Activated CD4-positive, alpha-beta T cell treated with anti-CD3 and anti-CD28 coated beads for 36 hours (primary cell): ENCODE data around the gene PTGER1. TPM values are rescaled to one million over a fixed set of nuclear protein-coding genes. Genes with fewer than 3 reads are reported as not detected.
A peak's percentile ranks its signal among the peaks of the same experiment; 100 is the strongest.
"Not testable (repeated sequence)": the region's sequence is repeated elsewhere in the genome, so short reads cannot be mapped to it uniquely, and the experiment has no call there.

ENCODE experiments used
- ATAC-seq: fragments of 200-7000 bp; cut with Tn5 transposase; one replicate; pipeline ENCODE4 v1.10.0; 2021; ENCODE audit warnings: mild to moderate bottlenecking, moderate library complexity
- CTCF ChIA-PET: fragments of 350-600 bp; sonication (Branson Sonifier 250); formaldehyde crosslinking; loops from one replicate; lab custom pipeline; 2021; ENCODE audit warnings: antibody characterized with exemption; lab: Charles Lee
- POLR2A ChIA-PET: fragments of 350-600 bp; sonication (Branson Sonifier 250); formaldehyde crosslinking; loops from one replicate; lab custom pipeline; 2021; ENCODE audit warnings: antibody characterized with exemption, inconsistent platforms; lab: Charles Lee
- DNase-seq: peaks from one replicate; pipeline ENCODE4 v3.0.0-alpha.2; 2020
- H3K27ac Mint-ChIP-seq: one replicate; pipeline ENCODE4 v1.8.0; 2021; ENCODE audit warnings: mixed read lengths
- H3K27me3 Mint-ChIP-seq: one replicate; pipeline ENCODE4 v1.8.0; 2021; ENCODE audit warnings: mixed read lengths
- H3K36me3 Mint-ChIP-seq: one replicate; pipeline ENCODE4 v1.8.0; 2021; ENCODE audit warnings: low read depth, mixed read lengths
- H3K4me1 Mint-ChIP-seq: one replicate; pipeline ENCODE4 v1.8.0; 2021; ENCODE audit warnings: mixed read lengths
- H3K4me3 Mint-ChIP-seq: one replicate; pipeline ENCODE4 v1.8.0; 2021; ENCODE audit warnings: mild to moderate bottlenecking, moderate library complexity, mixed read lengths
- H3K9me3 Mint-ChIP-seq: one replicate; pipeline ENCODE4 v1.8.0; 2021; ENCODE audit warnings: low read depth, mixed read lengths
- intact Hi-C, 2 experiments: fragments of 100-400 bp; cut with DNase I in 1 of 2; cut with micrococcal nuclease in 1 of 2; formaldehyde crosslinking; loops; one replicate each; pipeline versions ENCODE4 v1.14.2 to v1.15.1; 2022 to 2024; cut with DNase I, micrococcal nuclease
- total RNA-seq, 2 experiments: library from RNA; stranded (reverse); gene quantifications; one replicate each; pipeline ENCODE4 v1.2.3, GENCODE V29; 2021

PTGER1 gene
- total RNA-seq, 2 experiments from 2014 or later = 0.16 to 0.25 TPM

GRCh38 chr19:14515501-14516047, 40.4 kb upstream of the PTGER1 start:
- no peaks in the 10 kb centered on the region for H3K27me3 Mint-ChIP-seq
- H3K27ac Mint-ChIP-seq = peak overlapping the region; percentile 81
- no peak for DNase-seq
- peaks cover 52% of the 10 kb centered on the region for H3K4me1 Mint-ChIP-seq
- H3K9me3 Mint-ChIP-seq = no peaks in the 10 kb centered on the region
- intact Hi-C loops = loop anchor here in 1 of 2 experiments (5.0 to 10.0 kb wide), 3 partner anchors 148 to 1571 kb away; partner anchors contain the start of genes RAD23A and TPM4
- ATAC-seq = no peak
- H3K36me3 Mint-ChIP-seq = peaks cover 44% of the 10 kb centered on the region
- POLR2A ChIA-PET = interaction anchor here (0.6 kb wide), 1 partner anchor 928 kb away, joined by 5 read pairs; no protein-coding TSS in a partner anchor
- peak overlapping the region; percentile 94 for H3K4me3 Mint-ChIP-seq
- CTCF ChIA-PET = interaction anchor here (0.7 to 2.5 kb wide), 2 partner anchors 11 to 35 kb away, joined by 3 to 11 read pairs; no protein-coding TSS in a partner anchor

GRCh38 chr19:14514215-14514863, 39.2 kb upstream of the PTGER1 start:
- H3K36me3 Mint-ChIP-seq = peaks cover 44% of the 10 kb centered on the region
- no peaks in the 10 kb centered on the region for H3K27me3 Mint-ChIP-seq
- intact Hi-C loops = loop anchor here in 1 of 2 experiments (10.0 kb wide), 1 partner anchor 1570 kb away; the partner anchor contains the start of gene RAD23A
- H3K27ac Mint-ChIP-seq = peak overlapping the region; percentile 37
- ChIA-PET POLR2A (interaction anchor here (0.6 kb wide), 1 partner anchor 40 kb away, joined by 3 read pairs; no protein-coding TSS in a partner anchor), CTCF (interaction anchor here (0.9 kb wide), 1 partner anchor 10 kb away, joined by 3 read pairs; no protein-coding TSS in a partner anchor)
- DNase-seq (no peak), ATAC-seq (no peak)
- H3K4me1 Mint-ChIP-seq = peaks cover 49% of the 10 kb centered on the region
- no peaks in the 10 kb centered on the region for H3K9me3 Mint-ChIP-seq
- H3K4me3 Mint-ChIP-seq = peak overlapping the region; percentile 94

GRCh38 chr19:14512406-14512961, 37.3 kb upstream of the PTGER1 start:
- peaks cover 55% of the 10 kb centered on the region for H3K4me1 Mint-ChIP-seq
- no peak for DNase-seq
- no peak for ATAC-seq
- H3K27ac Mint-ChIP-seq = no peak overlapping the region
- CTCF ChIA-PET = interaction anchor here (0.6 to 0.9 kb wide), 4 partner anchors 9 to 856 kb away, joined by 3 to 4 read pairs (median 3); no protein-coding TSS in a partner anchor
- H3K27me3 Mint-ChIP-seq = no peaks in the 10 kb centered on the region
- POLR2A ChIA-PET = no interaction called here
- H3K9me3 Mint-ChIP-seq = no peaks in the 10 kb centered on the region
- peaks cover 41% of the 10 kb centered on the region for H3K36me3 Mint-ChIP-seq
- H3K4me3 Mint-ChIP-seq = no peak overlapping the region
- intact Hi-C loops = loop anchor here in 1 of 2 experiments (10.0 kb wide), 1 partner anchor 1568 kb away; the partner anchor contains the start of gene RAD23A

GRCh38 chr19:14511229-14511593, 36.1 kb upstream of the PTGER1 start:
- Mint-ChIP-seq H3K4me3 (no peak overlapping the region), H3K4me1 (peaks cover 62% of the 10 kb centered on the region), H3K9me3 (no peaks in the 10 kb centered on the region), H3K27me3 (no peaks in the 10 kb centered on the region), H3K27ac (peak overlapping the region; percentile 76), H3K36me3 (peaks cover 29% of the 10 kb centered on the region)
- ATAC-seq = no peak
- ChIA-PET POLR2A (no interaction called here), CTCF (no interaction called here)
- no peak for DNase-seq
- intact Hi-C loops = loop anchor here in 1 of 2 experiments (10.0 kb wide), 1 partner anchor 1566 kb away; the partner anchor contains the start of gene RAD23A

- no peaks in the 10 kb centered on the region for H3K27me3 Mint-ChIP-seq
- intact Hi-C loops = loop anchor here in 1 of 2 experiments (10.0 kb wide), 1 partner anchor 1566 kb away; the partner anchor contains the start of gene RAD23A
- H3K36me3 Mint-ChIP-seq = peaks cover 22% of the 10 kb centered on the region
- no peaks in the 10 kb centered on the region for H3K9me3 Mint-ChIP-seq
- CTCF ChIA-PET = interaction anchor here (0.6 to 1.5 kb wide), 5 partner anchors 15 to 1750 kb away, joined by 3 read pairs; no protein-coding TSS in a partner anchor
- peaks cover 62% of the 10 kb centered on the region for H3K4me1 Mint-ChIP-seq
- peak; percentile 15 for ATAC-seq
- no peak overlapping the region for H3K4me3 Mint-ChIP-seq
- DNase-seq = peak; percentile 53
- peak overlapping the region; percentile 76 for H3K27ac Mint-ChIP-seq
- POLR2A ChIA-PET = interaction anchor here (2.1 kb wide), 1 partner anchor 8 kb away, joined by 12 read pairs; the partner anchor contains the start of gene DNAJB1
These were observed 35.4 kb upstream of the PTGER1 start for GRCh38 chr19:14510311-14511228.

- POLR2A ChIA-PET = interaction anchor here (2.1 kb wide), 1 partner anchor 11 kb away, joined by 12 read pairs; the partner anchor contains the start of gene DNAJB1
- Mint-ChIP-seq H3K4me1 (peaks cover 64% of the 10 kb centered on the region), H3K36me3 (peaks cover 4% of the 10 kb centered on the region), H3K4me3 (no peak overlapping the region), H3K27me3 (no peaks in the 10 kb centered on the region), H3K9me3 (no peaks in the 10 kb centered on the region), H3K27ac (peak overlapping the region; percentile 81)
- CTCF ChIA-PET = interaction anchor here (1.0 to 1.6 kb wide), 3 partner anchors 10 to 78 kb away, joined by 3 to 9 read pairs (median 9); partner anchors contain the start of genes DNAJB1 and GIPC1
- DNase-seq = peak; percentile 31
- intact Hi-C loops = no loop called here
- ATAC-seq = no peak
These were observed 32.8 kb upstream of the PTGER1 start for GRCh38 chr19:14507704-14508542.

GRCh38 chr19:14505488-14506239, 30.5 kb upstream of the PTGER1 start:
- intact Hi-C loops = loop anchor here in 1 of 2 experiments (2.0 kb wide), 1 partner anchor 45 kb away; no protein-coding TSS in a partner anchor
- DNase-seq (peak; percentile 89), ATAC-seq (peak; percentile 76)
- ChIA-PET POLR2A (interaction anchor here (0.6 to 2.0 kb wide), 5 partner anchors 12 to 1021 kb away, joined by 3 to 12 read pairs (median 3); partner anchors contain the start of genes ASF1B and DNAJB1), CTCF (interaction anchor here (0.6 to 2.5 kb wide), 24 partner anchors 9 to 1477 kb away, joined by 3 to 11 read pairs (median 4); partner anchors contain the start of genes ASF1B, DNAJB1 and GIPC1)
- H3K4me3 Mint-ChIP-seq = no peak overlapping the region
- H3K27me3 Mint-ChIP-seq = no peaks in the 10 kb centered on the region
- peaks cover 56% of the 10 kb centered on the region for H3K4me1 Mint-ChIP-seq
- no peaks in the 10 kb centered on the region for H3K36me3 Mint-ChIP-seq
- H3K9me3 Mint-ChIP-seq = no peaks in the 10 kb centered on the region
- H3K27ac Mint-ChIP-seq = peak overlapping the region; percentile 66

GRCh38 chr19:14504575-14504974, 29.4 kb upstream of the PTGER1 start:
- ATAC-seq, H3K4me3 Mint-ChIP-seq, H3K9me3 Mint-ChIP-seq, POLR2A ChIA-PET, H3K27ac Mint-ChIP-seq, H3K36me3 Mint-ChIP-seq, DNase-seq, H3K27me3 Mint-ChIP-seq: not testable (repeated sequence)
- CTCF ChIA-PET = interaction anchor here (0.6 to 2.5 kb wide), 19 partner anchors 8 to 178 kb away, joined by 3 to 11 read pairs (median 4); partner anchors contain the start of gene GIPC1
- intact Hi-C loops = loop anchor here in 1 of 2 experiments (2.0 kb wide), 1 partner anchor 46 kb away; no protein-coding TSS in a partner anchor
- peaks cover 48% of the 10 kb centered on the region for H3K4me1 Mint-ChIP-seq

- DNase-seq (no peak), ATAC-seq (no peak)
- no peaks in the 10 kb centered on the region for H3K9me3 Mint-ChIP-seq
- H3K36me3 Mint-ChIP-seq = no peaks in the 10 kb centered on the region
- no peak overlapping the region for H3K27ac Mint-ChIP-seq
- peaks cover 43% of the 10 kb centered on the region for H3K4me1 Mint-ChIP-seq
- H3K27me3 Mint-ChIP-seq = no peaks in the 10 kb centered on the region
- POLR2A ChIA-PET = no interaction called here
- intact Hi-C loops = no loop called here
- no peak overlapping the region for H3K4me3 Mint-ChIP-seq
- CTCF ChIA-PET = interaction anchor here (0.9 to 1.8 kb wide), 7 partner anchors 9 to 34 kb away, joined by 3 to 7 read pairs (median 4); no protein-coding TSS in a partner anchor
These were observed 28.1 kb upstream of the PTGER1 start for GRCh38 chr19:14503285-14503684.
